ENCODE data around the gene KLC3.

The KLC3 gene

DNA sequence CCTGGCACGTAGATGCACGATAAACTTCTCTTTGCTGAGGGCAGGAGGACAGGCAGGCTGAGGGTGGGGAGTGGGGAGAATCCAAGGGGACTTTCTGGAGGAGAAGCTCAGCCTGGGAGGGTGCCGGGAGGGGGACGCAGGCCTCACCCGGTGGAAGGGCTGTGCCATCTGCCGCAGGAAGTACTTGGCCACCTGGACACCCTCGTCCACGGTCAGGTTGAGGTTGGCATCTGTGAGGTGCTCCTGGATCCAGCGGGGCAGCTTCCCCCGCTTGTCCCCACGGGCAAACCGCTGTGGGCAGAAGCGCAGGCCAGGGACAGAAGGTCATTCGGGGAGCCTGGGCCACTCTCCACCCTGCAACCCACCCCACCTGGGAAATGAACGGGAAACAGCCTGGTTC is 11.5 kb downstream of the KLC3 start:
- H3K4me3 ChIP-seq (replicated peaks; ENCODE audit: low read depth, low read length): no peak overlapping the region
- DNase-seq (ENCODE audit: extremely low read depth, low read depth): no peak
- TF ChIP-seq, protein P1, sequence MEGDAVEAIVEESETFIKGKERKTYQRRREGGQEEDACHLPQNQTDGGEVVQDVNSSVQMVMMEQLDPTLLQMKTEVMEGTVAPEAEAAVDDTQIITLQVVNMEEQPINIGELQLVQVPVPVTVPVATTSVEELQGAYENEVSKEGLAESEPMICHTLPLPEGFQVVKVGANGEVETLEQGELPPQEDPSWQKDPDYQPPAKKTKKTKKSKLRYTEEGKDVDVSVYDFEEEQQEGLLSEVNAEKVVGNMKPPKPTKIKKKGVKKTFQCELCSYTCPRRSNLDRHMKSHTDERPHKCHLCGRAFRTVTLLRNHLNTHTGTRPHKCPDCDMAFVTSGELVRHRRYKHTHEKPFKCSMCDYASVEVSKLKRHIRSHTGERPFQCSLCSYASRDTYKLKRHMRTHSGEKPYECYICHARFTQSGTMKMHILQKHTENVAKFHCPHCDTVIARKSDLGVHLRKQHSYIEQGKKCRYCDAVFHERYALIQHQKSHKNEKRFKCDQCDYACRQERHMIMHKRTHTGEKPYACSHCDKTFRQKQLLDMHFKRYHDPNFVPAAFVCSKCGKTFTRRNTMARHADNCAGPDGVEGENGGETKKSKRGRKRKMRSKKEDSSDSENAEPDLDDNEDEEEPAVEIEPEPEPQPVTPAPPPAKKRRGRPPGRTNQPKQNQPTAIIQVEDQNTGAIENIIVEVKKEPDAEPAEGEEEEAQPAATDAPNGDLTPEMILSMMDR (IDR thresholded peaks at IDR 0.05; ENCODE audit: low read depth, low read length, missing control alignments): no peak

DNA sequence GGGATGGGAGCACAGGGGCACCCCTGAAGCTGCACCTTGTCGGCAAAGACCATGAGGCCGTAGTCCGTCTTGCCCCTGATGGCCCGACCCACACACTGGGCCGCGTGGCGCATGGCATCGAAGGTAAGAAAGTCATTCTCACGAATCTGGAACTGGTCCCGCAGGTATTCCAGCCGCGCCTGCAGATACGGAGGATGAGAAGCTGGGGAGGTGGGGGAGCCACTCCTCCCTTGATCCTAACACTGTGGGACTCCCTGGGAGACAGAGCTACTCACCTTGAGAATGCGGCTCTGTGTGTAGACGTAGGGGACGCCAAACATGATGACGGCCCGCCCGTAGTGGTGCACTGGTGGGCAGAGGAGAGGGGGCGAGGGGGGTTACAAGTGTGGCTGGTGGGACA is 11.9 kb downstream of the KLC3 start:
- H3K4me3 ChIP-seq (replicated peaks; ENCODE audit: low read depth, low read length): no peak overlapping the region
- TF ChIP-seq, protein P1 (IDR thresholded peaks at IDR 0.05; ENCODE audit: low read depth, low read length, missing control alignments): no peak
- DNase-seq (ENCODE audit: extremely low read depth, low read depth): no peak

DNA sequence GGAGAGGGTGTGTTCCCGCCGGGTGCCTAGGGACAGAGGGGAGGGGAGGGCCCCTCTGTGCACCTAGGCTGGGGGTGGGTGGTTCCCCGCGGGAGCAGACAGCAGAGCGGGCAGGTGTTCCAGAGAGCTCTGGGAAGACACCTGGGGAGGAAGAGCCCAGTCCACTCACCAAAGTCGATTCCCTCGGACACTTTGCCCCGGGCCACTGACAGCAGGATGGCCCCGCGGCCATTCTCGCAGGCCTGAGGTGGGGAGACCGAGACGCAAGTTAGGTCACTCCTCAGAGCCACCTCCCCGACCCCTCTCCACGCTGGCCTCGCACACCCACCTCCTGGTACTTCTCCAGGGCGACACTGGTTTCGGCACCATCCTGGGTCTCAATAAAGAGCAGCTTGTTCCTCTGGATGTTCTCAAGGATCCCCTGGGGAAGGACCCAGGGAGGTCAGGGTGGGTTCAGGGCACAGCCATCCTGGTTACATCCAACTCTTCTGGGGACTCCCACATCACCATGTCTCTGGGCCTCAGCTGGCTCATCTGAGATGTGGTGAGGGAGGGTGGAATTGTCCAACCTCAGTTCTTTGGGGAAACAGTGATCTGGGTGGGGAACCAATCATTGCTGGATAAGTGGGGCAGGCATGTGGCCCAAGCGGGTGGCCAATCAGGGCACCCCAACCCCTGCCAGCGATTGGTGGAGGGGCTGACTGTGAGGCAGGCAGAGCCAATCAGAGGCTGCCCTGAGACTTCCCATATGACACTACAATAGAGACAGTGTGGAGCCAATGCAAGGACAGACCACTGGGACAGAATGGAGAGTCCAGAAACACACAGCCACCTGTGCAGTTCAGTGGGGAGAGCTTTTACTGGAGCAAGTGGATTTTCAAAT is 12.6 kb downstream of the KLC3 start:
- DNase-seq (ENCODE audit: extremely low read depth, low read depth): no peak
- no peak overlapping the region for H3K4me3 ChIP-seq (replicated peaks; ENCODE audit: low read depth, low read length)
- TF ChIP-seq, protein P1 (IDR thresholded peaks at IDR 0.05; ENCODE audit: low read depth, low read length, missing control alignments): no peak

DNA sequence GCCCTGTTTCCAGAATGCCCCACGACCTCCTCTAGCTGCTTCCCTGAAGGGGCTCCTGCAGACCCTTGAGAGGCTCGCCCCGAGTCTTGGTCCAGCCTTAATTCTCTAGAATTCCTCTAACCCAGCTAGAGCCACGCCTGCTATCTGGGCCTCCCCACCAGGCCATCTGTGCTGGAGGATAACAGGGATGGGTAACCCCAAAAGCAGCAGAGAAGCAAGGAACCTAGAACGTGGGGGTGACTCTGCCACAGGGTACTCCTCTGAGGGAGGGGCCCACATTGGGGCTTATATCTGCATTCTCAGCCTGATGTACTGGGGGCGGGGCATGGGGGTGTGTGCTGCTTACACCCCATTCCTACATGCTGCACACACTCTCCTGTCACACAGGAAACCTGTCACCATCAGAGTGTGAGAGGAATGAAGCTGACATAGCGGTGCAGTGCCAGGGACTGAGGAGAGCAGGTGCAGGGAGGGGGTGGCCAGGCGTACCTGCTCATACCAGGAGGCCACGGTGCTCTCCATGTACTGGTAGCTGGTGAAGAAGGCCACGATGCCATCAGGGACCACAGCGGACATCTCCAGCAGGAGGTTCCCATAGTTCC is 13.8 kb downstream of the KLC3 start:
- no peak overlapping the region for H3K4me3 ChIP-seq (replicated peaks; ENCODE audit: low read depth, low read length)
- DNase-seq (ENCODE audit: extremely low read depth, low read depth): no peak
- TF ChIP-seq, protein P1 (IDR thresholded peaks at IDR 0.05; ENCODE audit: low read depth, low read length, missing control alignments): no peak

DNA sequence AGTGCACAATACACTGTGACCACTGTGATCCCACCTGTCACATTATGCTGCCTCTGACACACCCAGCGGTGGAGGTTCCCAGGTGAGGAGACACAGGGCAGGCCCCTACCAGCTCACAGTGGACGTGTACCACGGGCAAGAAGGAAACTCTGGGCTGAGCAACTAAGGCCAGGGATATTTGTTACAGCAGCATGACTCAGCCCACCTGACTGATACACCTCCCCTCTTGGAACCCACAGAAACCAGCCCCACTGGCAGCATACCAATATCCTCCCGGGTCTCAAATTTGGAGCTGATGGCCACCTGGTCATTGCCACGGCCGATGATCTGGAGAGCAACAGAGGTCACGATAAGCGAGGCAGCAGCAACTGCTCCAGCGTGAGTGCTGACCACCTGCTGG is 14.9 kb downstream of the KLC3 start:
- no peak for DNase-seq (ENCODE audit: extremely low read depth, low read depth)
- H3K4me3 ChIP-seq (replicated peaks; ENCODE audit: low read depth, low read length): no peak overlapping the region
- TF ChIP-seq, protein P1 (IDR thresholded peaks at IDR 0.05; ENCODE audit: low read depth, low read length, missing control alignments): no peak

DNA sequence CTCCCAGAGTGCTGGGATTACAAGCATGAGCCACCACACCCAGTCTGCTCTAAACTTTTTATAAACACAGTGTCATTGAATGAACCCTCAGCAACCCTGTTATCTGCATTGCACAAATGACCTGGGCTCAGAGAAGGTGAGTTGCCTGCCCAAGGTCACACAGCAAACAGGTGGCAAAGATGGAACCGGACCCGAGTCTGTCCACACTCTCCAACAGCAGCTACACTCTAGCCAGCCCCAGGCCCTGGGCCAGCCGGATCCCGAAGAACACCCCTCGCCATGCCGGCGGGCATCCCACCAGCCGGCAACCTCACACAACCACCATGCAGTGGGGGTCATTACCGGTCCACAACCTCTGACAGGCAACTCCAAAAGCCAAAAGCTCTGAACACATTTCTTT is 15.4 kb downstream of the KLC3 start:
- DNase-seq (ENCODE audit: extremely low read depth, low read depth): no peak
- TF ChIP-seq, protein P1 (IDR thresholded peaks at IDR 0.05; ENCODE audit: low read depth, low read length, missing control alignments): no peak
- no peak overlapping the region for H3K4me3 ChIP-seq (replicated peaks; ENCODE audit: low read depth, low read length)
